Mesodermal cell (in vitro differentiated cells): ENCODE data around the gene PLXNA4.
"Not testable (repeated sequence)": the region's sequence is repeated elsewhere in the genome, so short reads cannot be mapped to it uniquely, and the experiment has no call there.

Experiments used
- H3K27ac ChIP-seq: 2 replicates; pipeline ENCODE4 v1.7.0; 2013; ENCODE audit warnings: mild to moderate bottlenecking, low read depth, low read length, moderate library complexity; ENCODE audit not compliant: severe bottlenecking
- H3K36me3 ChIP-seq: 2 replicates; pipeline ENCODE4 v1.7.1; 2013; ENCODE audit warnings: mild to moderate bottlenecking, low read length, moderate library complexity; ENCODE audit not compliant: control insufficient read depth, insufficient read depth
- H3K4me1 ChIP-seq: one replicate; pipeline ENCODE4 v1.7.1; 2013; ENCODE audit warnings: mild to moderate bottlenecking, low read length; ENCODE audit not compliant: insufficient read depth, control insufficient read depth, poor library complexity, severe bottlenecking
- H3K4me3 ChIP-seq: 2 replicates; pipeline ENCODE4 v1.7.0; 2013; ENCODE audit warnings: low read length, control low read depth, mild to moderate bottlenecking; ENCODE audit not compliant: insufficient read depth, poor library complexity, severe bottlenecking; ENCODE audit errors: extremely low read depth
- H3K9me3 ChIP-seq: 2 replicates; pipeline ENCODE4 v1.7.1; 2013; ENCODE audit warnings: mild to moderate bottlenecking, low read length, moderate library complexity; ENCODE audit not compliant: control insufficient read depth
- WGBS, 2 experiments: methylation state at CpG; one replicate each; pipeline ENCODE4 v1.1.5; 2013; ENCODE audit warnings: missing lambda C conversion rate in 2 of 2; ENCODE audit not compliant: insufficient coverage in 2 of 2; 5-methylcytosine and 5-hydroxymethylcytosine counted together

The PLXNA4 gene

GRCh38 chr7:132179681-132180080 lies 396.6 kb downstream of the PLXNA4 start:
- 95 to 96% methylated on average over 20 of the region's 20 CpGs for WGBS, 2 experiments
- Histone ChIP-seq H3K9me3 (no peaks in the 10 kb centered on the region), H3K36me3 (no peaks in the 10 kb centered on the region), H3K4me1 (no peaks in the 10 kb centered on the region), H3K27ac (no peak overlapping the region), H3K4me3 (no peak overlapping the region)

- no peak overlapping the region for H3K27ac ChIP-seq
- no peaks in the 10 kb centered on the region for H3K36me3 ChIP-seq
- WGBS, 2 experiments, result 84 to 87% methylated on average over 9 of the region's 10 CpGs
- H3K9me3 ChIP-seq, result no peaks in the 10 kb centered on the region
- H3K4me3 ChIP-seq, result no peak overlapping the region
- no peaks in the 10 kb centered on the region for H3K4me1 ChIP-seq
Observed at GRCh38 chr7:132179080-132179430, 397.2 kb downstream of the PLXNA4 start.

- 73% methylated on average over 6 to 7 of the region's 8 CpGs for WGBS, 2 experiments
- H3K9me3 ChIP-seq, H3K4me1 ChIP-seq, H3K36me3 ChIP-seq, H3K4me3 ChIP-seq, H3K27ac ChIP-seq: not testable (repeated sequence)
Observed at GRCh38 chr7:132178402-132179079, 397.7 kb downstream of the PLXNA4 start.

- Histone ChIP-seq H3K36me3 (no peaks in the 10 kb centered on the region), H3K27ac (no peak overlapping the region), H3K9me3 (no peaks in the 10 kb centered on the region), H3K4me1 (no peaks in the 10 kb centered on the region), H3K4me3 (no peak overlapping the region)
- 82% methylated on average over 3 of the region's 10 CpGs; no CpG with 5 or more reads in 1 of the 2 experiments for WGBS, 2 experiments
Observed at GRCh38 chr7:132177708-132178401, 398.4 kb downstream of the PLXNA4 start.

- no peaks in the 10 kb centered on the region for H3K9me3 ChIP-seq
- no peaks in the 10 kb centered on the region for H3K4me1 ChIP-seq
- no peak overlapping the region for H3K27ac ChIP-seq
- 86 to 90% methylated on average over 8 of the region's 8 CpGs for WGBS, 2 experiments
- H3K36me3 ChIP-seq, result no peaks in the 10 kb centered on the region
- H3K4me3 ChIP-seq, result no peak overlapping the region
Observed at GRCh38 chr7:132176719-132177118, 399.6 kb downstream of the PLXNA4 start.

GRCh38 chr7:132171130-132171576 lies 405.1 kb downstream of the PLXNA4 start:
- Histone ChIP-seq H3K4me1 (no peaks in the 10 kb centered on the region), H3K36me3 (no peaks in the 10 kb centered on the region), H3K4me3 (no peak overlapping the region), H3K9me3 (no peaks in the 10 kb centered on the region), H3K27ac (no peak overlapping the region)
- WGBS, 2 experiments, result 81 to 96% methylated on average over 3 to 5 of the region's 5 CpGs

GRCh38 chr7:132169730-132170129 lies 406.5 kb downstream of the PLXNA4 start:
- WGBS, 2 experiments, result 80 to 83% methylated on average over 7 to 8 of the region's 9 CpGs
- H3K36me3 ChIP-seq, result no peaks in the 10 kb centered on the region
- no peaks in the 10 kb centered on the region for H3K9me3 ChIP-seq
- no peak overlapping the region for H3K27ac ChIP-seq
- H3K4me3 ChIP-seq, result no peak overlapping the region
- H3K4me1 ChIP-seq, result peaks cover 4% of the 10 kb centered on the region

GRCh38 chr7:132168239-132168638 lies 408.0 kb downstream of the PLXNA4 start:
- Histone ChIP-seq H3K4me1 (peaks cover 8% of the 10 kb centered on the region), H3K9me3 (no peaks in the 10 kb centered on the region), H3K27ac (no peak overlapping the region), H3K4me3 (no peak overlapping the region), H3K36me3 (no peaks in the 10 kb centered on the region)
- WGBS, 2 experiments, result 90 to 95% methylated on average over 16 of the region's 17 CpGs

- H3K27ac ChIP-seq, H3K9me3 ChIP-seq, H3K4me1 ChIP-seq, H3K36me3 ChIP-seq, H3K4me3 ChIP-seq: not testable (repeated sequence)
- WGBS, 2 experiments, result 75 to 90% methylated on average over 5 of the region's 7 CpGs
Observed at GRCh38 chr7:132165695-132166094, 410.6 kb downstream of the PLXNA4 start.

- Histone ChIP-seq H3K9me3 (no peaks in the 10 kb centered on the region), H3K4me3 (no peak overlapping the region), H3K36me3 (no peaks in the 10 kb centered on the region), H3K4me1 (peaks cover 8% of the 10 kb centered on the region), H3K27ac (peak overlapping the region; percentile 64)
- WGBS, 2 experiments, result 77 to 89% methylated on average over 7 to 10 of the region's 12 CpGs
Observed at GRCh38 chr7:132164558-132165125, 411.6 kb downstream of the PLXNA4 start.
